GM19351 (cell line): ENCODE measurements around the gene TMEM151B.

Source experiments
- ATAC-seq: cut with Tn5 transposase; IDR thresholded peaks from one replicate; pipeline ENCODE4 v1.9.1; 2021; ENCODE audit warnings: mild to moderate bottlenecking, moderate library complexity; ENCODE audit not compliant: unreplicated experiment

The TMEM151B gene

DNA sequence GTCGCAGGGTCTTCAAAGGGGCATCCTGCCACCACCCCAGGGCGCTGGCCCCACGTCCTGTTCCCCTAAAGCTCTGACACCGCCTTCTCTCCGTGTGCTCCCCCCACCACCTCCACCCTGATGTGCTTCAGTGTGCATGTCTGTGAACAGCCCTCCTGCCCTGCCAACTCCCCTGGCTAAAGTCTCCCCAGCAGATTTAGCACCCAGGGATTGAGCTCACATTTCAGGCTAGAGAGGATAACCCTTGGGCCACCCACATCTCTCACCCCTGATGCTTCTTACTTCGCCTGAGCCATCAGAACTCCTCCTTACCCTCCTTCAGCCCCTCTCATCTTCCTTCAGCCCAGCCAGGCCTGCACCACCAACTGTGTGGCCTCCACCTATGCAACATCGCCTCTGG, 7.5 kb downstream of the TMEM151B start:
- no peak for ATAC-seq

DNA sequence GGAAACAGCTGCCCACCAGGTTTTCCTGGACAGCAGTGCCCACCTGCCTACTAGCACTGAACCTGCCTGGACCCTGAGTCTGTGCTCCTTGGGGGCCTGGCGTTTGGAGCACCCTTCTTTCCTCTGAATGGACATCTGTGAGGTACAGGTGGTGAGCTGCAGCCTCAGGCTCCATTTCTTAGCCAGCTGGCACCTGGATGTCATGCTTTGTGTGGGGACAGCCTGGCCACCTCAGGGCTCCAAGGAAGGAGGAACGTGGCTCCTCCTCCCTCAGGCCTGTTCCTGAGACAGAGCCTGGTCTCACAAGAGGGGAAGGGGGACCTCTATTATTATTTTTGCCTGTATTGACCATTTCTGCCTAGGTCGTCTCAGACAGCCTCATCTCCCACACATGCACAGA, 8.1 kb downstream of the TMEM151B start:
- no peak for ATAC-seq

DNA sequence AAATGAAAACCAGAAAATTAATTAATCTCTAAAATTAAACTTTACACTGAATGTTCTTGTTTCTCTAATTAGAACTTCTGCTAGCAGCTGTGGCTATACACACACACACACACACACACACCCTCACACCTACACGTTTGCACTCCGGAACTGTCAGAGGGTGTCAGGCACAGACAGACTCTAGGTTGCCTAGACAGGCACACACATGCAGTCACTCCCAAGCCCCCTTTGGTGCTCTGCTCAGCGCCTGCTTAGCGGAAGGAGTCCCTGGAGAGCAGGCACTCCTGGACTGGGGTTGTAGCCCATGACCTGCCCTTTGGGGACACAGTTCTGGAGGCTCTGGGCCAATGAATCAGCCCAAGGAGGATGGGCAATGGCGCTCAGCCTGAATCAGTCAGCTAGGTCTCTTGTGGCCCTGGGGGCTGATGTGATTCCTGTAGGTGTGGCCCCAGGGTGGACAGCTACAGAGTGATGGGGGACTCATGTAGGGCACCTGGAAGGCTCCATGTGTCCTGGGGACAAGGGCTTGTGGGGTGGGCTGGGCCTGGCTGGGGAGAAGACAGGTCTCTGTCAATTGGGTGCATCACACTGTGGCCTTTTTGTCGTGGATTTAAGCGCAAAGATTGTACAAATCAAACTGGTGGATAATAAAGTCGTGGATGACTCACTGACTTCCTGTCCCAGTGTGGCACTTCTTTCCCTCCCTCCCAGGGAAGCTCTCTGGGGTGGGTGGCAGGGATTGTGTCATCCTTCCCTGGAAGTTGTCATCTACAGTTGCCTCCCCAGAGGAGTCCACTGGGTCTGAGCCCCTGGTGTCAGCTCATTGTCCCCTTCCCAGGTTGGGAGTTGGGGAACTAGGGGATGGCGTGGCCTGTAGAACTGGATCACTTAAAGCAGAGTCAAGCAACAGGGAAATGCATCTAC, 8.8 kb downstream of the TMEM151B start:
- no peak for ATAC-seq

DNA sequence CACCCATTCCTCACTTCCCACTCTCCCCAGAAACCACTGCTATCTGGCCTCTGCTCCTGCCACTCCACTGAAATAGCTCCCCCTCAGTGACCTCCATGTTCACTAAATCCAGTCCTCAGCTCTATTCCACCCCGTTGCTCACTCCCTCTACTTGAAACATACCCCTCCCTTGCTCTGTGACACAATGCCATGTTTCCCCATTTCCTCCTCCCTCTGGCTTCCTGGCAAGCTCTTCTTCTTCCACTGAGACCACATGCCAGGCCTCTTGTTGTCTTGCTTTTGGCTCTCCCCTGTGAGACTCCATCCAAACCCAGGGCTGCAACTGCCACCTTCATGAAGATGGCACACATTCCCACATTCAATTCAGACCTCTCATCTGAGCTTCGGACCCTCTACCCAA, 13.9 kb downstream of the TMEM151B start:
- ATAC-seq: no peak

DNA sequence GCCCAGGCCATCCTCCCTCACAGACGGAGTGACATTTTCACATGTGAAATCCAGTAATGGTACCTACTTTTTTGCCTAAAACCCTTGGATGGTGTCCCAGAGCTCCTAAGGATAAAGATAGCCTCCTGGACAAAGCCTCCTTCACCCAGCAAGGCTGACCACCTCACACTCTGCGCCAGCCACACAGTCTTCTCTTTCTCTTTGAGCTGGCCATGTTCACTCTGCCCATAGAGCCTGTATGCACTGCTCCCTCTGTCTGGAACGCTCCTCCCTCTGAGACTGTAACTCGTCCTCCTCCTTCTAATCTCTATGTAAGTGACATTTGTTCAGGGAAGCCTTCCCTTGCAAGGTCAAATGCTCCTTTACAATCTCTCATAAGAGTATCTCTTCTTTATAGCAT, 14.6 kb downstream of the TMEM151B start:
- ATAC-seq: no peak

DNA sequence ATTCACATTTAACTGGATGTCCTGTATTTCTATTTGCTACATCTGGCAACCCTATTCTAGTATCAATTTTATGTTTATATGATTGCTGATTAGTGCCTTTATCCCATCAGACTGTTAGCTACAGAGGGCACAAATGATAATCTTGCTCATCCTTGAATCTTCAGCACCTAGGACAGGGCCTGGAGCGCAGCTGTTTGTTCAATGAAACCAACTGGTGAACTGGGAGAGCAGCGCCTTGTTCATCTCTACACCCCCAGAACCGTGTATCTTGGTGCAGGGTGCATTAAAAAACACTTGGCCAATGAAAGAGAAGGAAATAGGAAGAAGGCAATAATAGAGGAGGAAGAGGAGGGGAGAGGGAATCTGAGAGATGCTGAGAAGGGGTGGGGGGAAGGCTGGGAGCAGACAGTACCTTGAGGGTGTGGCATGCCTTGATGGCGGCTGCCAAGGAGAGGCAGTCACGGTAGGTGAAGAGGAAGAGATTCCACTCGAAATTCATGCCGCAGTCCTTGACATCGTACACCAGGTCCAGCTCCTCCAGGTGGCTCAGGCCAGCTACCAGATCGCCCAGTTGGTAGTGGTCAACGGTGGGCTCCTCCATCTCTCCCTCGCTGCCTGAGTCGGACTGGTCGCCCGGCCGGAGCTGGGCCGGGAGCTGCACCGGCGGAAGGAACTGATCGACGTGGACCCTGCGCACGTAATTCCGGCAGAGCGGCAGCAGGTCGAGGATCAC, 15.5 kb downstream of the TMEM151B start:
- no peak for ATAC-seq

DNA sequence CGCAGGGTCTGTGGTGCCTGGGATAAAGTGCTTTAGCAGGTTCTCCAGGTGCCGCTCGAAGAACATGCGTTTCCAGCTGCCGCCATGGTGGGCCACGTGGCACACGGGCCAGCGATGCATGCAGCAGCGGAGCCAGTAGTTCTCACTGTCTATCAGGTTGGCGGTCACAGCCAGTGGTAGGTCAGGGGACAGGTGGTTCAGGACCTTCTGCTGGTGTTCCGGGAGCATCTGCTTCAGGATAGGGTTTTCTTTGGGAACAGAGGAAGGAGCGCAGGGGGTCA, 16.0 kb downstream of the TMEM151B start:
- ATAC-seq: no peak

DNA sequence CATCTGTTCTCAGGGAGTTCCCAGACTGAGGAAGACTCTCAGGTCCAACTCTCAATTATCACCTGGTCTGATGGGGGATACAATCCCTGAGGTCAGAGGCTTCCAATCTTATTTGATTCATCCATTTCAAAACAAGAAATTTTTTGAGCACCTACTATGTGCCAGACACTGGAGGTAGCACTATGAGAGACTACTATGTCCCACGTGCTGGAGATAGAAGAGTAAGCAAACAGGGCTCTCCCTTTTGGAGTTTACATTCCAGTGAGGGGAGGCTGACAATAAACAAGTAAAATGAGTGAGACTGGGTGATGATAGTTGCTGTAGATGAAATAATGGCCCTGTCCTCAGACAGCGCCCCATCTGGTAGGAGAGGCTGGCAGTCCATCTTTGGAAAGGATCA, 16.5 kb downstream of the TMEM151B start:
- ATAC-seq: no peak

DNA sequence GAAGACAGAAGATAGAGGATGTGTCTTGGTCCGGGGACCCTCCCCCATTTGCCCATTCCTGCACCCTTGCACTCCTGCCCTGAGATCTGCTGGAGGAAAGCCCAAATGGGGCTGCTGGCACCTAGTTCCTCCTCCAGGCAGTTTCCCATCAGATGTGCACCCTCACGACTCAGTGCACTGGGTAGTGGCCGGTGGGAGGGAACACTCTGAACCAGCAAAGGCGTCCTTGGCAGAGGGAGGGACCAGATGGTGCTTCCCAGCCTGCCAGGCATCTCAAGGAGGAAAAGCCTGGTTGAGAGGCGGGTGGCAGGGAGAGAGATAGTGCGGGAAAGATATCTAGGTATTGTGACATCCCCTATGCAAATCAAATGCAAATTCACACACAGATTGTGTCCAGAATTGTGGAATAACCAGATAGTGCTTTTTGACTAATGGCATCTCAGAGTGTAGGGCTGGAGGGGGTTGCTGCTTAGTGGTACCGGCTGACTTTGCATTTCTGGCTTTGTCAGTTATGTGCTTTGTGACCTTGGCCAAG, 19.5 kb downstream of the TMEM151B start:
- no peak for ATAC-seq

DNA sequence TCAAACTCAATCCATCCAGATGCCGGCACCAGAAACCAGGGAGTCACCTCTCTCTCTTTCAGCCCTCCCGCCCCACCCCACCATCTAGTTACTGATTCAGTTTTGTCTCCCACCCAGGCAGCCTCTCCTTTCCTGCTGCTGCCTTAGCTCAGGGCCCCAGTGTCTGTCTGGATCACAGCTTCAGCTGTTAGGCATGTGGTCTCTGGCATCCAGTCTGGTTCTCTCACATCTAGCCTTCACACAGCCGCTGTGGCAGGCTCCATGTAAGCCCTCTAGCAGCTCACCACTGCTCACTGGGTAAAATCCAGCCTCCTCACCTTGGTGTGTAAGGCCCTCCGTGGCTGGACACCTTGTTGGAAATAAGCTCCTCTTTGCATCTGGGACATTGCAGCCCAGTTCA, 21.6 kb downstream of the TMEM151B start:
- ATAC-seq: no peak

DNA sequence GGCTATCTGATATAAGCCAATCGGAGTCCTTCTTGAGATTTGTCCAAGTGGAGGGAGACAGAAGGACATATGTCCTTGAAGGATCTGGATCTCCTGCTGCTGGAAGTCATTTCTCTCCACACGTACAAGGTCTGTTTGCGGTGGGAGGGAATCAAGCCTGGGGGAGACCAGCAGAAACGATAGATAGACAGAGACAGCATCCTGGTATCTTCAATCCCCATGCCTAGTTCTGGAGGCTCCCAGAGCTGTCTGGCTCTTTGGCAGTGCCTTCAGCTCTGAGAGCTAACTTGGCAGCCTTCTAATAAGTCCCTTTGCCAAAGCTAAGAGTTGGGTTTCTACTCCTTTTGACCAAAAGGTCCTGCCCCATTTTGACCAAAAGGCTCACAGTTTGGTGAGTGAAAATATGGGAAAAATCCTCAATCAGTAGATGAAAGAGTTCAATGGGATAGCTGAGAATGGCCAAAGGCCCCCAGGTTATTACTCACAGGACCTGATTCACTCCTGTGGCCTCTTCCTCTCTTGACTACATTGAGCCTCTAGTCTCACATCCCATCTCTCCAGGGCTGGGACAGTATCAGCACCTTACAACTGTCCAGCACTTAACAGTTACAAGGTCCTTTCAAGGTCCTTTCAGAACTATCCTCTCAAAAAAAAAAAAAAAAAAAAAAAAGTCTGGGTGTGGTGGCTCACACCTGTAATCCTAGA, 22.6 kb downstream of the TMEM151B start:
- ATAC-seq: no peak

DNA sequence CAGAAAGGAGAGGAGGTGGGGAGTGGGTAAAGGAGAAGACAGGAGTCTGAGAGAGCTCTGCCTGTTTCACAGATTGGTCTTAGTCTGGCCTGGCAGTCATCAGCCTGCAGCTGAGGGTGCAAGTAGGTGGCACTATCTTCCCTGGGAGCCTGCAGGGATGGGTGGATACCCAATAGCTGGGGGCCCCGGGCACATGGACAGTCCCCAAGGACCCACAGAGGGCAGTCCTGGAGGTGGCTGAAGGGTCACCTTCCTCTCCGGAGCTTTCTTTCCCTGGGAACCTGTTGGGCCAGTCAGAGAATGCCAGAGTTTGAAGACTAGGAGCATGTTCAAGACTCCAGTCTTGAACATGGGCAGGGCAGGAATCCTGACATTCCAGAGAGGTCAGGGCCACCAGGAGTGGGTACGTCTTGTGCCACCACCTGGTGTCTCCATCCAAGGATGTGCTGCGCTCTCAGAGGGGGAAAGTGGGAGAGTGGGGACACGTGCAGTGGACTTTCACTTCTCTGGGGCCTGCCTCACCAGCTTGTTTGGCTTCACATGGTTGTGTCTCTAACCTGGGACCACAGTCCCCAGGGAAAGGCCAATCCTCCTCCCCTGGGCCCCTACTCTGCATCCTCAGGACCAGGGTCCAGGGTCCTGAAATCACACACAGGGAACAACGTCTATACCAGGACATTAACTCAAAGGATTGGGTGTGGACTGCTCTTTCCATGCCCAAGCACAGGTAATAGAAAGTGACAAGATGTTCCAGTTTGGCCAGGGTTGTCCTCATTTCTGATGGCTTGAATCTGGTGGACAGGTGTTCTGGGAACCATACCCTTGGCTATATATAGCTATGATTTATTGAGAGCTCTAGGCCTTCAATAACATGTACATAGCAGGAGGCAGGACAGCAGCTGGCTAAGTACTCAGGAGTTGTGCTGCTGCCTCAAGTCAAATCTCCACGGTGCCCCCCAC, 24.9 kb downstream of the TMEM151B start:
- no peak for ATAC-seq

DNA sequence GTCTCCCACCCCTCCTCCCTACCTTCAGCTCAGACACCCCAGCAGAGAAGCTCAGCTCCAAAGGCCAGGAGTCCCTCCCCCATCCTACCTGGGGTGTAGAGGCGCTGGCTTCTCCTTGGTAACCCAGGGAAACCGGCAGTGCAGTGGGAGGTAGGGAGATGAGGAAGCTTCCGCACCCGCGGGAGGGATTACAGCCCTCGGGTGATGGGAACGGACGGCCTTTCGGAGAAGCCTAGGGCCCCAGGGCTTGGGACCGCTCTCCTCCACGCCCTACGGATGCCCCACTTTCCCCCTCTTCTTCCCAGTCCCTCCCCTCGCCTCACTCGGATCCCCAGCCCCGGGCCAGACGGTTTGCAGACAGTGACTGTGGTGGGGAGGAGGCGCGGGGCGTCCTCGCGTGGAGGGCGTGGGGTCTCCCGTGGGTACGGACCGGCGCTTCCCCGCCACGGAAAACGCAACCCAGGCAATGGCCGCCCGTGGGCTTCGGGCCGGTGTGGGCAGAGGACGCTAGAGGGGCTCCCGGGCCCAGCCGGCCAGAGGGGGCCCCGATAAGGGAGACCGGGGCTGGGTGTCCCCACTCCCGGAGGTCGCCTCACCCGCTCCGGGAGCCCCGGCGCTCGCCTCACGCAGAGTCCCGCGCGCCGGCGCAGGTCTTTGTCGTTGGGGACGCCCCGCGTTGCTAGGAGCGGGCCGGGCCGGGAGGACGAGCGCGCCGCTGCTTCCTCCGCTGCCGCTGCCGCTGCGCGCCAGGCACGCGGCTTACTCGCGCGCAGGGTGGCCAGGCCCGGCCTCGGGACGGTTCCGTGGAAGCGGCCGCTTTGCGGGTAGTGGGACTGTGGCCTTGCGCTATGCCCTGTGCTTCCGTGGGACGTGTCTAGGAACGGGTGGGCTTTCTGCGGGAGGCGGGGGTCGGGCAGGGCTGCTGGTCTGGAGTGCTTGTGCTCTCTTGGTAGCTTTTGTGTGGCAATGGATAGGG, 27.1 kb downstream of the TMEM151B start:
- no peak for ATAC-seq

DNA sequence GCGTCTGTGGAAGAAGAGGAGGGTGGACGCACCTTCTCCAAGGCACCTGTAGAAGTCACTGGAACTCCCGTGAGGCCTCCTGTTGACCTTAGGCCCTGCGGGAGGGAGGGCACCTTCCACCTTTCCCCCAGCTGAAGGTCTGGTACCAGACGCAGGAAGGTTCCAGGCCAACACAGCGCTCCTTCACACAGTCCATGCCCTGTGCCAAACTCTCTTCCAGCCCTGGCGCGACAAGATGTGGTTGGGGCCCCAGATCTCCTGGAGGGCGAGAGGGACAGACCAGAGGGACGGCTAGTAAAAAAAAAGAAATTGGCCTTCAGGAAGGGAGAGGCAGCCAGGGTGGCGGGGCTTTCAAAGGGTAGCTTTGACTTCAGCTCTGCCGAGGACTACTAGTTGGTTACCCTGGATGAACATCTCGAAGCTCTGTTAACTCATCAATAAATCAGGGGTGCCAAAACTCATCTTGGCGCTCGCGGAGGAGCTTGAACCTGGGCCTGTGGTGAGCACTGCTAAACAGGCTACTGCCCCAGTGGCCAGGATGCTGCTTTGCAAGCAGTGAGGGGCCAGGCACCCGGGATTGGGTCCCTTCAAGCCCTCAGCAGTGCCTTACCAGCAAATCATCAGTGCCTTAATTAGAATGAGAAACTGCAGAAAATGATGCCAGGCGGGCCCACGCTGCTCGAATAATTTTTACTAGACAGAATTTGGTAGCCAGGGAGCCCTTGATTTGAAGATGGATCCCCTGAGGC, 28.0 kb downstream of the TMEM151B start:
- no peak for ATAC-seq

DNA sequence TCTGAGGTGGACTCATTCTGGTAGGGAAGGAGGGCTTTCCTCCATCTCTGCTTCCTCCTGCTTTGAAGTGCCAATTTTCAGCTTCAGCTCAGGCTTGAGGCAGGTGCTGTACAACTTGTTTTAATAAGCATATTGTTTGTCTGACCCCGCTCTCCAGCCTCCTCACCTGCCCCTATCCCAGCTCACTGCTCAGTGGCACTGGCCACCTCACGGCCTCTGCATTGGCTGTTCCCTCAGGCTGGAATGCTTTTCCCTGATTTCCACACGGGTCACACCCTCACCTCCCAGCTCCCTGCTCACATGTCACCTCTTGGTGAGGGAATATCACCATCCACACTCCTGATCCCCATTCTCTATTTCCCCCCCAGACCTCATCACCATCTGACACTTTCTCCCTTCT, 28.6 kb downstream of the TMEM151B start:
- ATAC-seq: no peak

DNA sequence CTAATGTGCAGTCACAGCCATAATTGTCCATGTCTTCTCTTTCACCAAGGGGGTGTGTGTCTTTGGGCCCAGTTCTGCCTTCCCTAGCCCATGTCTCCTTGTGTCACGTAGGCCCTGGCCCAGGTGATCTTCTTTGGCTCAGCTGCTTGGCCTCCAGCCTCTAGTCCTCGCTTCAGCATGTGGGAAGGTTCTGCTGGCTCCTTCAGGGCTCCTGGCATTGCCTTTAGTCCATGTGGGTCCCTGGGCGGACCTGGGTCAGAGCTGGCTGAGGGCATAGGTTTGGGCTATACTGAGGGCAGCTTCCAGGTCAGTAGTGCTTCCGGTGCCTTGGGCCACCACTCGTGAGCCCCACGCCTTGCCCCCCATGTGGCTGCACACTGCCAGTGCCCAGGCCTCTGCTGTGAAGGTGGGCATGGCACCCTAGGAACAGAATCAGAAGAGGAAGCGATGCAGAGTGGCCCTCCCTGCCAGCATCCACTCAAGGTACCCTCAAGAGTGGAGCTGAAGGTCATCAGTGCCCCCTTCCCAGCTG, 30.1 kb downstream of the TMEM151B start:
- no peak for ATAC-seq

DNA sequence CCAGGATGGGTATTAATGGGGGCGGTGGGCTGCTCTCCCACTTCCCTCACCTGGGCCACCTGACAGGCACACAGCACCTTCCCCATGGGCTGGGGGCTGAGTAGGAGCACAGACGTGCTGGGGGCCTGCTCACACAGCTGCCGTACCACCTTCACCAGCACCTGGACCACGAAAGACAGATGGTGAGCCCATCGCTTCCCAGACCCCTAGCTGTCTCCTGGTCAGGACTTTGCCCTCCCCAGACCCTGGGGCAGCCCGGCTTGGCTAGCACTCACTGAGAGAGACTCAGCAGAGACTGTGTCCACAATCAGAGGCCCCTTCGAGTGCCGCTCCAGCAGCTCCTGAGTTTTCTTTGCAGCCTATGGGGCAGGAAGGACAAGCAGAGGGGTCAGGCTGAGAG, 30.9 kb downstream of the TMEM151B start:
- ATAC-seq: no peak
